WTC11 (cell line): ENCODE data around the gene CSK. TPM values are rescaled to one million over a fixed set of nuclear protein-coding genes. Genes with fewer than 3 reads are reported as not detected.

Source experiments
- ATAC-seq: fragments of 200-7000 bp; cut with Tn5 transposase; 2 replicates; pipeline ENCODE4 v1.10.0; 2021; ENCODE audit warnings: mild to moderate bottlenecking, moderate library complexity
- CTCF ChIA-PET: fragments of 300-600 bp; sonication (Branson Sonifier 250); formaldehyde crosslinking; loops from one replicate; lab custom pipeline; 2021; ENCODE audit warnings: antibody characterized with exemption; lab: Charles Lee
- POLR2A ChIA-PET: fragments of 350-600 bp; sonication (Branson Sonifier 250); formaldehyde crosslinking; loops from one replicate; lab custom pipeline; 2021; ENCODE audit warnings: antibody characterized with exemption; lab: Charles Lee
- DNase-seq: peaks from one replicate; pipeline ENCODE4 v3.0.0; 2021; ENCODE audit warnings: low spot score
- H3K27ac Mint-ChIP-seq: 2 replicates; pipeline ENCODE4 v1.8.0; 2021; ENCODE audit warnings: mixed read lengths
- H3K27me3 Mint-ChIP-seq: 2 replicates; pipeline ENCODE4 v1.8.0; 2021; ENCODE audit warnings: low read depth, mild to moderate bottlenecking, moderate library complexity, mixed read lengths
- H3K36me3 Mint-ChIP-seq: 2 replicates; pipeline ENCODE4 v1.8.0; 2021; ENCODE audit warnings: mixed read lengths
- H3K4me1 Mint-ChIP-seq: 2 replicates; pipeline ENCODE4 v1.8.0; 2022; ENCODE audit warnings: mixed read lengths
- H3K4me3 Mint-ChIP-seq: 2 replicates; pipeline ENCODE4 v1.8.0; 2021; ENCODE audit warnings: mild to moderate bottlenecking, moderate library complexity, mixed read lengths
- H3K9me3 Mint-ChIP-seq: 2 replicates; pipeline ENCODE4 v1.8.0; 2021; ENCODE audit warnings: mixed read lengths
- ATF1 ChIP-seq: sonication (generic); formaldehyde crosslinking; IDR thresholded peaks from 2 replicates; pipeline ENCODE4 v1.8.1; 2023; ENCODE audit warnings: mild to moderate bottlenecking, moderate library complexity, missing genetic modification reagents
- GABPB1 ChIP-seq: sonication (generic); formaldehyde crosslinking; IDR thresholded peaks from 2 replicates; pipeline ENCODE4 v1.8.1; 2023; ENCODE audit warnings: mild to moderate bottlenecking, missing genetic modification reagents
- NR2C2 ChIP-seq: sonication (generic); formaldehyde crosslinking; IDR thresholded peaks from 2 replicates; pipeline ENCODE4 v1.8.0; 2022; ENCODE audit warnings: mild to moderate bottlenecking, missing genetic modification reagents
- SP1 ChIP-seq: sonication (generic); formaldehyde crosslinking; conservative IDR thresholded peaks from 2 replicates; pipeline ENCODE4 v1.8.1; 2022; ENCODE audit warnings: missing genetic modification reagents
- ZNF317 ChIP-seq: sonication (generic); formaldehyde crosslinking; IDR thresholded peaks from 2 replicates; pipeline ENCODE4 v1.8.1; 2023; ENCODE audit warnings: low read depth, mild to moderate bottlenecking, moderate library complexity, missing genetic modification reagents, borderline replicate concordance
- ZNF416 ChIP-seq: fragments of 250-450 bp; sonication (Bioruptor Pico); IDR thresholded peaks from 2 replicates; pipeline ENCODE4 v1.9.0; 2021; ENCODE audit warnings: mild to moderate bottlenecking, inconsistent platforms
- total RNA-seq: library from RNA; stranded (reverse); gene quantifications from 3 replicates; pipeline ENCODE4 v1.2.3, GENCODE V29; 2021
- TF ChIP-seq, protein P1 (sequence below): sonication (generic); formaldehyde crosslinking; IDR thresholded peaks from 2 replicates; pipeline ENCODE4 v1.8.1; 2023; ENCODE audit warnings: mild to moderate bottlenecking, missing genetic modification reagents, borderline replicate concordance
- TF ChIP-seq, protein P2 (sequence below): sonication (generic); formaldehyde crosslinking; IDR thresholded peaks from 2 replicates; pipeline ENCODE4 v1.8.1; 2023; ENCODE audit warnings: mild to moderate bottlenecking, missing genetic modification reagents, moderate library complexity
- TF ChIP-seq, protein P3 (sequence below): sonication (generic); formaldehyde crosslinking; IDR thresholded peaks from 2 replicates; pipeline ENCODE4 v1.8.0; 2022; ENCODE audit warnings: mild to moderate bottlenecking, missing genetic modification reagents
- TF ChIP-seq, protein P4 (sequence below): sonication (generic); formaldehyde crosslinking; IDR thresholded peaks from 2 replicates; pipeline ENCODE4 v1.8.1; 2022; ENCODE audit warnings: mild to moderate bottlenecking, missing genetic modification reagents, moderate library complexity, borderline replicate concordance
- TF ChIP-seq, protein P5 (sequence below): sonication (generic); formaldehyde crosslinking; IDR thresholded peaks from 2 replicates; pipeline ENCODE4 v1.8.1; 2023; ENCODE audit warnings: mild to moderate bottlenecking, moderate library complexity, missing genetic modification reagents
- TF ChIP-seq, protein P6 (sequence below): sonication (generic); formaldehyde crosslinking; IDR thresholded peaks from 2 replicates; pipeline ENCODE4 v1.8.0; 2023; ENCODE audit warnings: missing genetic modification reagents, mild to moderate bottlenecking, borderline replicate concordance
- TF ChIP-seq, protein P7 (sequence below): fragments of 250-450 bp; sonication (Bioruptor Pico); IDR thresholded peaks from 2 replicates; pipeline ENCODE4 v1.9.0; 2021; ENCODE audit warnings: mild to moderate bottlenecking
- TF ChIP-seq, protein P8 (sequence below): sonication (generic); formaldehyde crosslinking; IDR thresholded peaks from 2 replicates; pipeline ENCODE4 v1.8.1; 2023; ENCODE audit warnings: mild to moderate bottlenecking, missing genetic modification reagents

The CSK gene
- total RNA-seq, 1 experiment from 2014 or later, result 55.1 TPM

DNA sequence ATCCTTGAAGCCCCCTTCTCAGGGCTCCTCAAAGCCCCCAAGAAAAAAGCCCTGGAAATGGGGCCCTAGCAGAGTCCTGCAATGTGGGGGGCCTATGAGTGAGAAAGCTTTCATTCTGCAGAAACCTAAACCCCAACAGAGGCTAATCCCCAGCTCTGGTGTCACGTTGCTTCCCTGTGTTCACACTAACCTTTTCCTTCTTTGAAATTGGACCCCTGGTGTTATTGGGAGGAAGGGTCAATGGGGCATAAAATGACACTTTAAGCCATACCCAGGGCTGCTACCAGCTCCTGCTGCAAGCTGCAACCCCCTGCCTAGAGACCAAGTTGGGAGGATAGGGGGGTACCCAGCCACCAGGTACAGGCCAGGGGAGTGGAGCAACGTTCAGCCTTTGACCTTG is 31.1 kb upstream of the CSK start (continued):
- TF ChIP-seq, protein P1, sequence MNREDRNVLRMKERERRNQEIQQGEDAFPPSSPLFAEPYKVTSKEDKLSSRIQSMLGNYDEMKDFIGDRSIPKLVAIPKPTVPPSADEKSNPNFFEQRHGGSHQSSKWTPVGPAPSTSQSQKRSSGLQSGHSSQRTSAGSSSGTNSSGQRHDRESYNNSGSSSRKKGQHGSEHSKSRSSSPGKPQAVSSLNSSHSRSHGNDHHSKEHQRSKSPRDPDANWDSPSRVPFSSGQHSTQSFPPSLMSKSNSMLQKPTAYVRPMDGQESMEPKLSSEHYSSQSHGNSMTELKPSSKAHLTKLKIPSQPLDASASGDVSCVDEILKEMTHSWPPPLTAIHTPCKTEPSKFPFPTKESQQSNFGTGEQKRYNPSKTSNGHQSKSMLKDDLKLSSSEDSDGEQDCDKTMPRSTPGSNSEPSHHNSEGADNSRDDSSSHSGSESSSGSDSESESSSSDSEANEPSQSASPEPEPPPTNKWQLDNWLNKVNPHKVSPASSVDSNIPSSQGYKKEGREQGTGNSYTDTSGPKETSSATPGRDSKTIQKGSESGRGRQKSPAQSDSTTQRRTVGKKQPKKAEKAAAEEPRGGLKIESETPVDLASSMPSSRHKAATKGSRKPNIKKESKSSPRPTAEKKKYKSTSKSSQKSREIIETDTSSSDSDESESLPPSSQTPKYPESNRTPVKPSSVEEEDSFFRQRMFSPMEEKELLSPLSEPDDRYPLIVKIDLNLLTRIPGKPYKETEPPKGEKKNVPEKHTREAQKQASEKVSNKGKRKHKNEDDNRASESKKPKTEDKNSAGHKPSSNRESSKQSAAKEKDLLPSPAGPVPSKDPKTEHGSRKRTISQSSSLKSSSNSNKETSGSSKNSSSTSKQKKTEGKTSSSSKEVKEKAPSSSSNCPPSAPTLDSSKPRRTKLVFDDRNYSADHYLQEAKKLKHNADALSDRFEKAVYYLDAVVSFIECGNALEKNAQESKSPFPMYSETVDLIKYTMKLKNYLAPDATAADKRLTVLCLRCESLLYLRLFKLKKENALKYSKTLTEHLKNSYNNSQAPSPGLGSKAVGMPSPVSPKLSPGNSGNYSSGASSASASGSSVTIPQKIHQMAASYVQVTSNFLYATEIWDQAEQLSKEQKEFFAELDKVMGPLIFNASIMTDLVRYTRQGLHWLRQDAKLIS (CRISPR knock-in tag), result no peak
- TF ChIP-seq, protein P2, sequence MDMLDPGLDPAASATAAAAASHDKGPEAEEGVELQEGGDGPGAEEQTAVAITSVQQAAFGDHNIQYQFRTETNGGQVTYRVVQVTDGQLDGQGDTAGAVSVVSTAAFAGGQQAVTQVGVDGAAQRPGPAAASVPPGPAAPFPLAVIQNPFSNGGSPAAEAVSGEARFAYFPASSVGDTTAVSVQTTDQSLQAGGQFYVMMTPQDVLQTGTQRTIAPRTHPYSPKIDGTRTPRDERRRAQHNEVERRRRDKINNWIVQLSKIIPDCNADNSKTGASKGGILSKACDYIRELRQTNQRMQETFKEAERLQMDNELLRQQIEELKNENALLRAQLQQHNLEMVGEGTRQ (CRISPR knock-in tag), result no peak
- TF ChIP-seq SP1 (CRISPR knock-in tag) (no peak), ZNF416 (no peak), GABPB1 (no peak), ZNF317 (CRISPR knock-in tag) (no peak), ATF1 (CRISPR knock-in tag) (no peak)
- TF ChIP-seq, protein P3, sequence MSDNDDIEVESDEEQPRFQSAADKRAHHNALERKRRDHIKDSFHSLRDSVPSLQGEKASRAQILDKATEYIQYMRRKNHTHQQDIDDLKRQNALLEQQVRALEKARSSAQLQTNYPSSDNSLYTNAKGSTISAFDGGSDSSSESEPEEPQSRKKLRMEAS, result no peak
- TF ChIP-seq, protein P4, sequence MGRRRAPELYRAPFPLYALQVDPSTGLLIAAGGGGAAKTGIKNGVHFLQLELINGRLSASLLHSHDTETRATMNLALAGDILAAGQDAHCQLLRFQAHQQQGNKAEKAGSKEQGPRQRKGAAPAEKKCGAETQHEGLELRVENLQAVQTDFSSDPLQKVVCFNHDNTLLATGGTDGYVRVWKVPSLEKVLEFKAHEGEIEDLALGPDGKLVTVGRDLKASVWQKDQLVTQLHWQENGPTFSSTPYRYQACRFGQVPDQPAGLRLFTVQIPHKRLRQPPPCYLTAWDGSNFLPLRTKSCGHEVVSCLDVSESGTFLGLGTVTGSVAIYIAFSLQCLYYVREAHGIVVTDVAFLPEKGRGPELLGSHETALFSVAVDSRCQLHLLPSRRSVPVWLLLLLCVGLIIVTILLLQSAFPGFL (CRISPR knock-in tag), result no peak

DNA sequence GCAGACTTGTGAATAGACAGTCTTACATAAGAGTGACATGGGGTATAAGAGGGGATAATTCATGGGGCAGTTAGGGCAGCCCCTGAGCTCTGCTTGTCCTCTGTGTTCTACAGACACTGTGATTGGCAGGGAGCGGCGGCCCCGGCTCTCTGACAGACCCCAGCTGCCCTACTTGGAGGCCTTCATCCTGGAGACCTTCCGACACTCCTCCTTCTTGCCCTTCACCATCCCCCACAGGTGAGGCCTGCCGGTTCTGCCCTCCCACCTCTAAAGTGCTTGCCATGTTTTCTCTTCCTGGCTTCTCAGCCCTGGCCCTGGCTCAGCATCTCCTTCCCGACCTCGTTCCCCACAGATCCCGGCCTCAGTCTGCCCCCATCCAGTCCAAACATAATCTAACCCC is 29.9 kb upstream of the CSK start:
- Mint-ChIP-seq H3K9me3 (no peaks in the 10 kb centered on the region), H3K4me1 (peaks cover 7% of the 10 kb centered on the region; the same call in 1 of the 2 replicates), H3K36me3 (no peaks in the 10 kb centered on the region), H3K4me3 (no peak overlapping the region), H3K27me3 (peaks cover 6% of the 10 kb centered on the region), H3K27ac (no peak overlapping the region)
- ChIA-PET CTCF (interaction anchor here (0.7 to 5.8 kb wide), 4 partner anchors 18 to 120 kb away, joined by 3 to 56 read pairs (median 4); no protein-coding TSS in a partner anchor), POLR2A (interaction anchor here (2.5 kb wide), 1 partner anchor 8 kb away, joined by 11 read pairs; no protein-coding TSS in a partner anchor)
- DNase-seq (no peak), ATAC-seq (no peak)
- TF ChIP-seq, protein P5, sequence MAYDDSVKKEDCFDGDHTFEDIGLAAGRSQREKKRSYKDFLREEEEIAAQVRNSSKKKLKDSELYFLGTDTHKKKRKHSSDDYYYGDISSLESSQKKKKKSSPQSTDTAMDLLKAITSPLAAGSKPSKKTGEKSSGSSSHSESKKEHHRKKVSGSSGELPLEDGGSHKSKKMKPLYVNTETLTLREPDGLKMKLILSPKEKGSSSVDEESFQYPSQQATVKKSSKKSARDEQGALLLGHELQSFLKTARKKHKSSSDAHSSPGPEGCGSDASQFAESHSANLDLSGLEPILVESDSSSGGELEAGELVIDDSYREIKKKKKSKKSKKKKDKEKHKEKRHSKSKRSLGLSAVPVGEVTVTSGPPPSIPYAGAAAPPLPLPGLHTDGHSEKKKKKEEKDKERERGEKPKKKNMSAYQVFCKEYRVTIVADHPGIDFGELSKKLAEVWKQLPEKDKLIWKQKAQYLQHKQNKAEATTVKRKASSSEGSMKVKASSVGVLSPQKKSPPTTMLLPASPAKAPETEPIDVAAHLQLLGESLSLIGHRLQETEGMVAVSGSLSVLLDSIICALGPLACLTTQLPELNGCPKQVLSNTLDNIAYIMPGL (CRISPR knock-in tag), result no peak
- TF ChIP-seq, protein P6, sequence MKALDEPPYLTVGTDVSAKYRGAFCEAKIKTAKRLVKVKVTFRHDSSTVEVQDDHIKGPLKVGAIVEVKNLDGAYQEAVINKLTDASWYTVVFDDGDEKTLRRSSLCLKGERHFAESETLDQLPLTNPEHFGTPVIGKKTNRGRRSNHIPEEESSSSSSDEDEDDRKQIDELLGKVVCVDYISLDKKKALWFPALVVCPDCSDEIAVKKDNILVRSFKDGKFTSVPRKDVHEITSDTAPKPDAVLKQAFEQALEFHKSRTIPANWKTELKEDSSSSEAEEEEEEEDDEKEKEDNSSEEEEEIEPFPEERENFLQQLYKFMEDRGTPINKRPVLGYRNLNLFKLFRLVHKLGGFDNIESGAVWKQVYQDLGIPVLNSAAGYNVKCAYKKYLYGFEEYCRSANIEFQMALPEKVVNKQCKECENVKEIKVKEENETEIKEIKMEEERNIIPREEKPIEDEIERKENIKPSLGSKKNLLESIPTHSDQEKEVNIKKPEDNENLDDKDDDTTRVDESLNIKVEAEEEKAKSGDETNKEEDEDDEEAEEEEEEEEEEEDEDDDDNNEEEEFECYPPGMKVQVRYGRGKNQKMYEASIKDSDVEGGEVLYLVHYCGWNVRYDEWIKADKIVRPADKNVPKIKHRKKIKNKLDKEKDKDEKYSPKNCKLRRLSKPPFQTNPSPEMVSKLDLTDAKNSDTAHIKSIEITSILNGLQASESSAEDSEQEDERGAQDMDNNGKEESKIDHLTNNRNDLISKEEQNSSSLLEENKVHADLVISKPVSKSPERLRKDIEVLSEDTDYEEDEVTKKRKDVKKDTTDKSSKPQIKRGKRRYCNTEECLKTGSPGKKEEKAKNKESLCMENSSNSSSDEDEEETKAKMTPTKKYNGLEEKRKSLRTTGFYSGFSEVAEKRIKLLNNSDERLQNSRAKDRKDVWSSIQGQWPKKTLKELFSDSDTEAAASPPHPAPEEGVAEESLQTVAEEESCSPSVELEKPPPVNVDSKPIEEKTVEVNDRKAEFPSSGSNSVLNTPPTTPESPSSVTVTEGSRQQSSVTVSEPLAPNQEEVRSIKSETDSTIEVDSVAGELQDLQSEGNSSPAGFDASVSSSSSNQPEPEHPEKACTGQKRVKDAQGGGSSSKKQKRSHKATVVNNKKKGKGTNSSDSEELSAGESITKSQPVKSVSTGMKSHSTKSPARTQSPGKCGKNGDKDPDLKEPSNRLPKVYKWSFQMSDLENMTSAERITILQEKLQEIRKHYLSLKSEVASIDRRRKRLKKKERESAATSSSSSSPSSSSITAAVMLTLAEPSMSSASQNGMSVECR (CRISPR knock-in tag), result no peak
- TF ChIP-seq, protein P7, sequence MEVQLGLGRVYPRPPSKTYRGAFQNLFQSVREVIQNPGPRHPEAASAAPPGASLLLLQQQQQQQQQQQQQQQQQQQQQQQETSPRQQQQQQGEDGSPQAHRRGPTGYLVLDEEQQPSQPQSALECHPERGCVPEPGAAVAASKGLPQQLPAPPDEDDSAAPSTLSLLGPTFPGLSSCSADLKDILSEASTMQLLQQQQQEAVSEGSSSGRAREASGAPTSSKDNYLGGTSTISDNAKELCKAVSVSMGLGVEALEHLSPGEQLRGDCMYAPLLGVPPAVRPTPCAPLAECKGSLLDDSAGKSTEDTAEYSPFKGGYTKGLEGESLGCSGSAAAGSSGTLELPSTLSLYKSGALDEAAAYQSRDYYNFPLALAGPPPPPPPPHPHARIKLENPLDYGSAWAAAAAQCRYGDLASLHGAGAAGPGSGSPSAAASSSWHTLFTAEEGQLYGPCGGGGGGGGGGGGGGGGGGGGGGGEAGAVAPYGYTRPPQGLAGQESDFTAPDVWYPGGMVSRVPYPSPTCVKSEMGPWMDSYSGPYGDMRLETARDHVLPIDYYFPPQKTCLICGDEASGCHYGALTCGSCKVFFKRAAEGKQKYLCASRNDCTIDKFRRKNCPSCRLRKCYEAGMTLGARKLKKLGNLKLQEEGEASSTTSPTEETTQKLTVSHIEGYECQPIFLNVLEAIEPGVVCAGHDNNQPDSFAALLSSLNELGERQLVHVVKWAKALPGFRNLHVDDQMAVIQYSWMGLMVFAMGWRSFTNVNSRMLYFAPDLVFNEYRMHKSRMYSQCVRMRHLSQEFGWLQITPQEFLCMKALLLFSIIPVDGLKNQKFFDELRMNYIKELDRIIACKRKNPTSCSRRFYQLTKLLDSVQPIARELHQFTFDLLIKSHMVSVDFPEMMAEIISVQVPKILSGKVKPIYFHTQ (CRISPR knock-in tag), result no peak
- TF ChIP-seq, protein P8, sequence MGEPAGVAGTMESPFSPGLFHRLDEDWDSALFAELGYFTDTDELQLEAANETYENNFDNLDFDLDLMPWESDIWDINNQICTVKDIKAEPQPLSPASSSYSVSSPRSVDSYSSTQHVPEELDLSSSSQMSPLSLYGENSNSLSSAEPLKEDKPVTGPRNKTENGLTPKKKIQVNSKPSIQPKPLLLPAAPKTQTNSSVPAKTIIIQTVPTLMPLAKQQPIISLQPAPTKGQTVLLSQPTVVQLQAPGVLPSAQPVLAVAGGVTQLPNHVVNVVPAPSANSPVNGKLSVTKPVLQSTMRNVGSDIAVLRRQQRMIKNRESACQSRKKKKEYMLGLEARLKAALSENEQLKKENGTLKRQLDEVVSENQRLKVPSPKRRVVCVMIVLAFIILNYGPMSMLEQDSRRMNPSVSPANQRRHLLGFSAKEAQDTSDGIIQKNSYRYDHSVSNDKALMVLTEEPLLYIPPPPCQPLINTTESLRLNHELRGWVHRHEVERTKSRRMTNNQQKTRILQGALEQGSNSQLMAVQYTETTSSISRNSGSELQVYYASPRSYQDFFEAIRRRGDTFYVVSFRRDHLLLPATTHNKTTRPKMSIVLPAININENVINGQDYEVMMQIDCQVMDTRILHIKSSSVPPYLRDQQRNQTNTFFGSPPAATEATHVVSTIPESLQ (CRISPR knock-in tag), result no peak
- no peak for TF ChIP-seq NR2C2 (CRISPR knock-in tag)
